Suprapubic skin (tissue), 4 donors: Measurements from ENCODE around the gene INS. TPM values are rescaled to one million over a fixed set of nuclear protein-coding genes. Genes with fewer than 3 reads are reported as not detected.

Experiments
- DNase-seq, 2 donors: peaks; one replicate each; pipeline ENCODE4 v3.0.0-alpha.2; 2019; ENCODE audit warnings: low spot score in 2 of 2
- H3K27ac ChIP-seq: fragments of 200-600 bp; sonication (generic); one replicate; pipeline ENCODE4 v1.5.1; 2019
- H3K27me3 ChIP-seq: fragments of 200-600 bp; sonication (generic); one replicate; pipeline ENCODE4 v1.5.1; 2019
- H3K36me3 ChIP-seq: fragments of 200-600 bp; sonication (generic); one replicate; pipeline ENCODE4 v1.5.1; 2019
- H3K4me1 ChIP-seq: fragments of 200-600 bp; sonication (generic); one replicate; pipeline ENCODE4 v1.5.1; 2019
- H3K4me3 ChIP-seq: fragments of 200-600 bp; sonication (generic); one replicate; pipeline ENCODE4 v1.5.1; 2019; ENCODE audit warnings: mild to moderate bottlenecking
- H3K9me3 ChIP-seq: fragments of 200-600 bp; sonication (generic); one replicate; pipeline ENCODE4 v1.5.1; 2019
- CTCF ChIP-seq, 2 donors: fragments of 200-600 bp in 1 of 2; fragments of 450-650 bp in 1 of 2; sonication (generic) in 1 of 2; IDR thresholded peaks; one replicate each; pipeline ENCODE4 v1.5.1; 2016 to 2019; ENCODE audit warnings: antibody characterized with exemption in 2 of 2, mild to moderate bottlenecking in 1 of 2, moderate library complexity in 1 of 2
- EP300 ChIP-seq: sonication (generic); formaldehyde crosslinking; IDR thresholded peaks from one replicate; pipeline ENCODE4 v1.6.1; 2017; ENCODE audit warnings: antibody characterized with exemption
- POLR2A ChIP-seq, 2 donors: fragments of 450-650 bp; IDR thresholded peaks; one replicate each; pipeline ENCODE4 v1.6.1; 2017; ENCODE audit warnings: antibody characterized with exemption in 2 of 2, mild to moderate bottlenecking in 2 of 2, moderate library complexity in 2 of 2
- POLR2AphosphoS5 ChIP-seq, 3 donors: sonication (generic); formaldehyde crosslinking; IDR thresholded peaks; one replicate each; pipeline ENCODE4 v1.6.1; 2017; ENCODE audit warnings: antibody characterized with exemption in 3 of 3
- WGBS: methylation state at CpG from one replicate; pipeline ENCODE4 v1.1.5; 2018; 5-methylcytosine and 5-hydroxymethylcytosine counted together
- total RNA-seq, 4 donors: library from RNA; depleted of rRNA; stranded (reverse); fragments of >200 nt; gene quantifications; one replicate each; pipeline ENCODE4 v1.1.0, GENCODE V29; 2016

The INS gene
- total RNA-seq, 4 donors from 2014 or later: not detected

- Histone ChIP-seq H3K4me1 (peaks cover 11% of the 10 kb centered on the region), H3K27ac (no peak overlapping the region), H3K27me3 (peaks cover 91% of the 10 kb centered on the region), H3K36me3 (no peaks in the 10 kb centered on the region), H3K4me3 (peak overlapping the region; percentile 13), H3K9me3 (no peaks in the 10 kb centered on the region)
- no peak for DNase-seq
- 15% methylated on average over 11 of the region's 70 CpGs for WGBS
- TF ChIP-seq POLR2AphosphoS5 (IDR thresholded peaks at IDR 0.05) (no peak), CTCF (IDR thresholded peaks at IDR 0.05) (peak in 1 of 2 donors; percentile 56)
These were observed 5.3 kb upstream of the INS start for GRCh38 chr11:2166091-2166851.

GRCh38 chr11:2165571-2165970 is 4.6 kb upstream of the INS start:
- TF ChIP-seq CTCF (IDR thresholded peaks at IDR 0.05): no peak
- TF ChIP-seq POLR2AphosphoS5 (IDR thresholded peaks at IDR 0.05): no peak
- no peak for TF ChIP-seq EP300
- TF ChIP-seq POLR2A (IDR thresholded peaks at IDR 0.05): no peak
- no peak overlapping the region for H3K4me3 ChIP-seq
- H3K27me3 ChIP-seq: peaks cover 92% of the 10 kb centered on the region
- H3K27ac ChIP-seq: no peak overlapping the region
- DNase-seq: no peak
- 96% methylated on average over 7 of the region's 13 CpGs for WGBS
- H3K4me1 ChIP-seq: peaks cover 11% of the 10 kb centered on the region
- no peaks in the 10 kb centered on the region for H3K9me3 ChIP-seq
- H3K36me3 ChIP-seq: no peaks in the 10 kb centered on the region

GRCh38 chr11:2164861-2165555 is 4.0 kb upstream of the INS start:
- no peak for TF ChIP-seq EP300
- no peak for TF ChIP-seq CTCF (IDR thresholded peaks at IDR 0.05)
- TF ChIP-seq POLR2A (IDR thresholded peaks at IDR 0.05): no peak
- TF ChIP-seq POLR2AphosphoS5 (IDR thresholded peaks at IDR 0.05): no peak
- no peaks in the 10 kb centered on the region for H3K9me3 ChIP-seq
- H3K27me3 ChIP-seq: peaks cover 92% of the 10 kb centered on the region
- H3K27ac ChIP-seq: no peak overlapping the region
- DNase-seq: no peak
- peaks cover 11% of the 10 kb centered on the region for H3K4me1 ChIP-seq
- 97% methylated on average over 5 of the region's 20 CpGs for WGBS
- H3K36me3 ChIP-seq: no peaks in the 10 kb centered on the region
- no peak overlapping the region for H3K4me3 ChIP-seq

GRCh38 chr11:2164081-2164480 is 3.1 kb upstream of the INS start:
- WGBS: 89% methylated on average over 17 of the region's 22 CpGs
- Histone ChIP-seq H3K9me3 (no peaks in the 10 kb centered on the region), H3K4me1 (peaks cover 11% of the 10 kb centered on the region), H3K4me3 (no peak overlapping the region), H3K36me3 (no peaks in the 10 kb centered on the region), H3K27ac (no peak overlapping the region), H3K27me3 (peaks cover 90% of the 10 kb centered on the region)
- no peak for DNase-seq
- TF ChIP-seq POLR2A (IDR thresholded peaks at IDR 0.05) (no peak), POLR2AphosphoS5 (IDR thresholded peaks at IDR 0.05) (no peak), CTCF (IDR thresholded peaks at IDR 0.05) (no peak), EP300 (no peak)

- WGBS: 75% methylated on average over 10 of the region's 12 CpGs
- peaks cover 90% of the 10 kb centered on the region for H3K27me3 ChIP-seq
- no peak for DNase-seq
- H3K9me3 ChIP-seq: no peaks in the 10 kb centered on the region
- H3K4me3 ChIP-seq: no peak overlapping the region
- no peaks in the 10 kb centered on the region for H3K36me3 ChIP-seq
- peaks cover 11% of the 10 kb centered on the region for H3K4me1 ChIP-seq
- TF ChIP-seq POLR2AphosphoS5 (IDR thresholded peaks at IDR 0.05) (no peak), EP300 (no peak), CTCF (IDR thresholded peaks at IDR 0.05) (no peak), POLR2A (IDR thresholded peaks at IDR 0.05) (no peak)
- no peak overlapping the region for H3K27ac ChIP-seq
These were observed 2.5 kb upstream of the INS start for GRCh38 chr11:2163428-2163978.
